ENCODE data around the gene IL15.
A peak's percentile ranks its signal among the peaks of the same experiment; 100 is the strongest.

IL15 gene

GRCh38 chr4:141705048-141705746 lies 68.8 kb downstream of the IL15 start:
- H3K27ac ChIP-seq, result no peak overlapping the region
- TF ChIP-seq ZFX (IDR thresholded peaks at IDR 0.05) (no peak), CTCF (conservative IDR thresholded peaks at IDR 0.05) (no peak)

GRCh38 chr4:141705747-141706377 lies 69.5 kb downstream of the IL15 start:
- H3K27ac ChIP-seq, result no peak overlapping the region

GRCh38 chr4:141706445-141706844 lies 70.1 kb downstream of the IL15 start:
- TF ChIP-seq ZFX (IDR thresholded peaks at IDR 0.05) (no peak), CTCF (conservative IDR thresholded peaks at IDR 0.05) (no peak)

More at GRCh38 chr4:141705747-141706377, 69.5 kb downstream of the IL15 start:
- no peak for TF ChIP-seq ZFX (IDR thresholded peaks at IDR 0.05)
- no peak for TF ChIP-seq CTCF (conservative IDR thresholded peaks at IDR 0.05)

GRCh38 chr4:141711211-141711610 lies 74.8 kb downstream of the IL15 start:
- no peak overlapping the region for H3K27ac ChIP-seq
- TF ChIP-seq CTCF (conservative IDR thresholded peaks at IDR 0.05) (peak; percentile 66), ZFX (IDR thresholded peaks at IDR 0.05) (no peak)

More at GRCh38 chr4:141706445-141706844, 70.1 kb downstream of the IL15 start:
- no peak overlapping the region for H3K27ac ChIP-seq

- TF ChIP-seq ZFX (IDR thresholded peaks at IDR 0.05) (no peak), CTCF (conservative IDR thresholded peaks at IDR 0.05) (no peak)
- H3K27ac ChIP-seq, result no peak overlapping the region
Observed at GRCh38 chr4:141713185-141713584, 76.8 kb downstream of the IL15 start.

- no peak overlapping the region for H3K27ac ChIP-seq
- TF ChIP-seq CTCF (conservative IDR thresholded peaks at IDR 0.05), result no peak
- no peak for TF ChIP-seq ZFX (IDR thresholded peaks at IDR 0.05)
Observed at GRCh38 chr4:141713771-141714445, 77.5 kb downstream of the IL15 start.

GRCh38 chr4:141719585-141719984 lies 83.2 kb downstream of the IL15 start:
- H3K27ac ChIP-seq, result no peak overlapping the region
- TF ChIP-seq CTCF (conservative IDR thresholded peaks at IDR 0.05) (no peak), ZFX (IDR thresholded peaks at IDR 0.05) (no peak)

All from C4-2B (cell line).